ENCODE results near the gene PDE8B.

The PDE8B gene

DNA sequence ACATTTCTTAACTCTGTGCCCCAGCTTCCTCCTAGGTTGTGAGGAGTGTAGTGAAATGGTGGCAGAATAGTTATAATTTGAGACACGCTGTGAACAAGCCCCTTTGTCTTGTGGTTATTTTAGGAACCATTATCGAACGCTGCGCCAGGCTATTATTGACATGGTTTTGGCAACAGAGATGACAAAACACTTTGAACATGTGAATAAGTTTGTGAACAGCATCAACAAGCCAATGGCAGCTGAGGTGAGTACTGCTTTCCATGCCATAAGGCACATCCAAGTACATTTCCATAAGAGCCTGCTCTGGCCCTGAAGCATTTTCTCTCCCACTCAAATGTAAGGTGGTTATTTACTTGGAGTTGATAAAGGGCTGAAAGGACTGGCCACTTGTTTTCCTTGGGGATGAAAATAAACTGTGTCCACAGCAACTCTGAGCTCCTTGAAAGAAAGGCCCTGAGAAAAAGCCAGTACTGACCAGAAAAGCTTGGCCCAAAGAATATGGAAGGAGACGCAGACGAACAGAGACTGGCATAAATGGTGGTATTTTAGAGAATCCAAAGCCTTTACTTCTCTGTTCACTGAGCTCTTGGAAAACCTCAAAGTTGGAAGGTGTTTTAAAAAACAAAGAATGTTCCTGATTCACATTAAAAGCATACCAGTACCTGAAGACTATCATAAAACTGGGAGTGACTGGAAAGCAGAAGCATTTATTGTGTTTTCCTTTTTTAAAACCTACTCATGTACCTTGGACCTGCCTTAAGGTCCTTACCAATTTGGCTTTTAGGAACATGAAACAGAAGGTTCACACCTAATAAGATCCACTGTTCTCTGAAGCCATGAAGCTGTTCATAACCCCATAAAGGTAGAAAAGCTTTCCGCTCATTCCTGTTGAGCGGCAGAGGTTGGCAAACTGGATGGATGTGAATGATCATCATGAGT, 209.4 kb downstream of the PDE8B start:
- H3K9ac ChIP-seq (ENCODE audit: insufficient read length), result no peak overlapping the region
- no peak overlapping the region for H3K4me3 ChIP-seq
- no peak for DNase-seq (ENCODE audit: low read depth, low spot score)
- no peak overlapping the region for H3K27ac ChIP-seq
- H3K36me3 ChIP-seq (ENCODE audit: insufficient read depth, low read length), result no peaks in the 10 kb centered on the region
- TF ChIP-seq FOXP2 (optimal IDR thresholded peaks at IDR 0.05; ENCODE audit: control extremely low read depth, extremely low read length, insufficient read depth) (no peak), POLR2AphosphoS5 (IDR thresholded peaks at IDR 0.05; ENCODE audit: borderline replicate concordance, low read depth, low read length) (no peak), EZH2 (IDR thresholded peaks at IDR 0.05) (no peak)
- no peaks in the 10 kb centered on the region for H3K9me3 ChIP-seq (ENCODE audit: low read depth, low read length)

DNA sequence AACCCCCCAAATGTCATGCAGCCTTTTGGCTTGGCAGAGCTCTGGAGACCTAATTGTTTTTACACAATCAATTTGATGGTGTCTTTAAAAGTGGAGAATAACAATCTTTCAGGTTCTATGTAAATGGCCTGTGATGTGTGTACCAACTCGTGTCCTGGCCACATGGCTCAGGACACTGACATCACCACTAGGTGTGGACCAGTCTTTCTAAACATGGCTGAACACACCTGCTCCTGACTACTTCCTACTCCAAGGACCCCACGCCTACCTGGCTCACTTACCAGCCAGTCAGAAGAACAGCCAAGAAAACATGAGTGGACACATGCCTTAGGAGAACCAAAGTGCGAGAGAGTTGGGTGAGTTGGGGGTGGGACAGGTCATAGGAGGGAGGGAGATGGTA, 210.5 kb downstream of the PDE8B start:
- TF ChIP-seq FOXP2 (optimal IDR thresholded peaks at IDR 0.05; ENCODE audit: control extremely low read depth, extremely low read length, insufficient read depth) (no peak), EZH2 (IDR thresholded peaks at IDR 0.05) (no peak), POLR2AphosphoS5 (IDR thresholded peaks at IDR 0.05; ENCODE audit: borderline replicate concordance, low read depth, low read length) (no peak)
- H3K9me3 ChIP-seq (ENCODE audit: low read depth, low read length), result no peaks in the 10 kb centered on the region
- no peaks in the 10 kb centered on the region for H3K36me3 ChIP-seq (ENCODE audit: insufficient read depth, low read length)
- H3K4me3 ChIP-seq, result no peak overlapping the region
- no peak for DNase-seq (ENCODE audit: low read depth, low spot score)
- H3K9ac ChIP-seq (ENCODE audit: insufficient read length), result no peak overlapping the region
- no peak overlapping the region for H3K27ac ChIP-seq

DNA sequence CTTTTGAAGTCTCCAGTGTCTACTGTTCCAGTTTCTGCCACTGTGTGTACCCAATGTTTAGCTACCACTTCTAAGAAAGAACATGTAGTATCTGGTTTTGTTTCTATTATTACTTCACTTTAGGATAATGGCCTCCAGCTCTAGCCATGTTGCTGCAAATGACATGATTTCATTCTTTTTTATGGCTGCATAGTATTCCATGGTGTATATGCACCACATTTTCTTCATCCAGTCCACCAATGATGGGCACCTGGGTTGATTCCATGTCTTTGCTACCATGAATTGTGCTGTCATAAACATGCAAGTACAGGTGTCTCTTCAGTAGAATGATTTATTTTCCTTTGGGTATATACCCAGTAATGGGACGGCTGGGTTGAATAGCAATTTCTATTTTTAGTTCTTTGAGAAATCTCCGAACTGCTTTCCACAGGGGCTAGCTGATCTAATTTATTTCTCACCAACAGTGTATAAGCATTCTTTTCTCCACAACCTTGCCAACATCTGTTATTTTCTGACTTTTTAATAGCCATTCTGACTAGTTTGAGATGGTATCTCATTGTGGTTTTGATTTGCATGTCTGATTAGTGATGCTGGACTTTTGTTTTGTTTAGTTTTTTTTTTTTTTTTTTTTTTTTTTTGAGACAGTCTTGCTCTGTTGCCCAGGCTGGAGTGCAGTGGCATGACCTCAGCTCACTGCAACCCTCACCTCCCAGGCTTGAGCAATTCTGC, 212.7 kb downstream of the PDE8B start:
- Histone ChIP-seq H3K9ac (ENCODE audit: insufficient read length) (no peak overlapping the region), H3K36me3 (ENCODE audit: insufficient read depth, low read length) (no peaks in the 10 kb centered on the region), H3K9me3 (ENCODE audit: low read depth, low read length) (no peaks in the 10 kb centered on the region), H3K4me3 (no peak overlapping the region), H3K27ac (no peak overlapping the region)
- no peak for TF ChIP-seq POLR2AphosphoS5 (IDR thresholded peaks at IDR 0.05; ENCODE audit: borderline replicate concordance, low read depth, low read length)
- no peak for TF ChIP-seq EZH2 (IDR thresholded peaks at IDR 0.05)
- TF ChIP-seq FOXP2 (optimal IDR thresholded peaks at IDR 0.05; ENCODE audit: control extremely low read depth, extremely low read length, insufficient read depth), result no peak
- no peak for DNase-seq (ENCODE audit: low read depth, low spot score)

DNA sequence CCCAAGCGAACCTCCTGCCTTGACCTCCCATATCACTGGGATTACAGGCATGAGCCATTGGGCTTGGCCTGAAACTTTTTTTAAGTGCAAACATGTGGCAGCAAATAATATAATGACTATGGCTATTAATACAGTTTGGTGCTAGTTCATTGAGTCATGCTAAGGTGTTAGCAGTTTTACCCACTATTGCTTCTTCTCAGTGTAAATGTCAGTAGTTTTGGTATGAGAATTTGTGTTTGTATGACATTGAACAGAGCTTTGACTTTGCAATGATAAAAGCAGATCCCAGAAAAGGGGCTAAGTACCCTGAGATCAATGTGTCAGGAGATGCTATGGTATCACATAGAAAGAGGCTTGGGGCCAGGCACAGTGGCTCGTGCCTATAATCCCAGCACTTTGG, 214.4 kb downstream of the PDE8B start:
- TF ChIP-seq FOXP2 (optimal IDR thresholded peaks at IDR 0.05; ENCODE audit: control extremely low read depth, extremely low read length, insufficient read depth) (no peak), POLR2AphosphoS5 (IDR thresholded peaks at IDR 0.05; ENCODE audit: borderline replicate concordance, low read depth, low read length) (no peak), EZH2 (IDR thresholded peaks at IDR 0.05) (no peak)
- no peak overlapping the region for H3K4me3 ChIP-seq
- no peaks in the 10 kb centered on the region for H3K36me3 ChIP-seq (ENCODE audit: insufficient read depth, low read length)
- no peak for DNase-seq (ENCODE audit: low read depth, low spot score)
- H3K27ac ChIP-seq, result no peak overlapping the region
- no peaks in the 10 kb centered on the region for H3K9me3 ChIP-seq (ENCODE audit: low read depth, low read length)
- no peak overlapping the region for H3K9ac ChIP-seq (ENCODE audit: insufficient read length)

DNA sequence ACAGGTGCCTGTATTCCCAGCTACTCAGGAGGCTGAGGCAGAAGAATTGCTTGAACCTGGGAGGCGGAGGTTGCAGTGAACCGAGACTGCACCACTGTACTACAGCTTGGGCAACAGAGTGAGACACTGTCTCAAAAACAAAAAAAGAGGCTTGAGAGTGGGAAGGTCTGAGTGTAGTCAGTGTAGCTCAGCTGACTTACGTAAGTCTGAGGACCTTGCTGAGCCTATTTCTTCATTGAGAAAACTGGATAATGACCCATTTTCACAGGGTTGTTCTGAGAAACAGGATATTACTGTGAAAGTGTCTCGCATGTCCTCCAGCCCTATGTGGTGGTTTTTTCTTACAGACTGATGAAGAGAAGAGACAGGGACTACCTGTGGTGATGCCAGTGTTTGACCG, 214.9 kb downstream of the PDE8B start:
- no peak overlapping the region for H3K27ac ChIP-seq
- H3K9ac ChIP-seq (ENCODE audit: insufficient read length), result no peak overlapping the region
- no peak overlapping the region for H3K4me3 ChIP-seq
- TF ChIP-seq POLR2AphosphoS5 (IDR thresholded peaks at IDR 0.05; ENCODE audit: borderline replicate concordance, low read depth, low read length) (no peak), EZH2 (IDR thresholded peaks at IDR 0.05) (no peak), FOXP2 (optimal IDR thresholded peaks at IDR 0.05; ENCODE audit: control extremely low read depth, extremely low read length, insufficient read depth) (no peak)
- no peaks in the 10 kb centered on the region for H3K36me3 ChIP-seq (ENCODE audit: insufficient read depth, low read length)
- no peak for DNase-seq (ENCODE audit: low read depth, low spot score)
- no peaks in the 10 kb centered on the region for H3K9me3 ChIP-seq (ENCODE audit: low read depth, low read length)

DNA sequence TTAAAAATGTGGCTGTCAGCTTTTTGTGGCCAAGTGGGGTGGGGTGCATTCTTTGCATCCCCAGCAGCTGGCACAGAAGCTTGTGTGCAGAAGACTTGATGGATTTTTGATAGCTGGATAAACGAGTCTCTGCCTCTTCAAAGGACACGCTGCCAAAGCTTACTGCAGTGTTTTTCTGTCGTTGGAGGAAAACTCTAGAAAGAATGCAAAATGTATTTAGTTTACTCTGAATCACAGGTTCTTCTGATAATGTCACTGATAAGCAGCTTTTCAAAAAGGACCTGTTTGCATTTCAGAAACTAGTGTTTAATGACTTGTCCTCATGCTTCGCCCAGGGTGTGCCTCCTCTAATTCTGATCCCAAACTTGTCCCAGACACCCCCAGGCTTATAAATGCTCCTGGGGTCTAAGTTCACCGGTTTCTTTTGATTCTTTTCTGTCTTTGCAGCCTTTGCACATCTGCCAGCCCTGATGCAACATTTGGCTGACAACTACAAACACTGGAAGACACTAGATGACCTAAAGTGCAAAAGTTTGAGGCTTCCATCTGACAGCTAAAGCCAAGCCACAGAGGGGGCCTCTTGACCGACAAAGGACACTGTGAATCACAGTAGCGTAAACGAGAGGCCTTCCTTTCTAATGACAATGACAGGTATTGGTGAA, 215.6 kb downstream of the PDE8B start:
- Histone ChIP-seq H3K9me3 (ENCODE audit: low read depth, low read length) (no peaks in the 10 kb centered on the region), H3K27ac (no peak overlapping the region), H3K4me3 (no peak overlapping the region), H3K9ac (ENCODE audit: insufficient read length) (no peak overlapping the region), H3K36me3 (ENCODE audit: insufficient read depth, low read length) (no peaks in the 10 kb centered on the region)
- TF ChIP-seq POLR2AphosphoS5 (IDR thresholded peaks at IDR 0.05; ENCODE audit: borderline replicate concordance, low read depth, low read length) (no peak), FOXP2 (optimal IDR thresholded peaks at IDR 0.05; ENCODE audit: control extremely low read depth, extremely low read length, insufficient read depth) (no peak), EZH2 (IDR thresholded peaks at IDR 0.05) (no peak)
- no peak for DNase-seq (ENCODE audit: low read depth, low spot score)

DNA sequence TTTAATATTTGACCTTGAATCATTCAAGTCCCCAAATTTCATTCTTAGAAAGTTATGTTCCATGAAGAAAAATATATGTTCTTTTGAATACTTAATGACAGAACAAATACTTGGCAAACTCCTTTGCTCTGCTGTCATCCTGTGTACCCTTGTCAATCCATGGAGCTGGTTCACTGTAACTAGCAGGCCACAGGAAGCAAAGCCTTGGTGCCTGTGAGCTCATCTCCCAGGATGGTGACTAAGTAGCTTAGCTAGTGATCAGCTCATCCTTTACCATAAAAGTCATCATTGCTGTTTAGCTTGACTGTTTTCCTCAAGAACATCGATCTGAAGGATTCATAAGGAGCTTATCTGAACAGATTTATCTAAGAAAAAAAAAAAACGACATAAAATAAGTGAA, 216.2 kb downstream of the PDE8B start:
- Histone ChIP-seq H3K4me3 (no peak overlapping the region), H3K36me3 (ENCODE audit: insufficient read depth, low read length) (no peaks in the 10 kb centered on the region), H3K9me3 (ENCODE audit: low read depth, low read length) (no peaks in the 10 kb centered on the region), H3K9ac (ENCODE audit: insufficient read length) (no peak overlapping the region), H3K27ac (no peak overlapping the region)
- no peak for DNase-seq (ENCODE audit: low read depth, low spot score)
- TF ChIP-seq FOXP2 (optimal IDR thresholded peaks at IDR 0.05; ENCODE audit: control extremely low read depth, extremely low read length, insufficient read depth) (no peak), POLR2AphosphoS5 (IDR thresholded peaks at IDR 0.05; ENCODE audit: borderline replicate concordance, low read depth, low read length) (no peak), EZH2 (IDR thresholded peaks at IDR 0.05) (no peak)

DNA sequence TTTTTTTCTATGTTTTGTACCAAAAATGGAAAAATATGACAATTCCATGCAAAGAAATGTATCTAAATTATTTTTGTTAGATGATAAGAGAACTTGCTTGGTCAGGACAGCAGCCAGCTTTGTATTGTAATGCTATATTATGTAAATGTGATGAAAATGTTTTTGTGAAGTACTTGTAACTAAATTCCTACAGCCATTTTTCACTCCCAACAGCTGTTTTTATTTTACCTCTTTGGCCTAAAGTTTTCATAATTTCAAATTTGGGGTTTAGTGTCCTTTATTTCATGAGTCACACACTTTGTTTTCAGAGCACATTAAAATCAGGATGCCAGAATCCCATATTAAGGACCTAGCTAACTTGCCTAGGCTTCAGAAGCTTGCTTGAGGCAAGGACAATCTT, 217.5 kb downstream of the PDE8B start:
- Histone ChIP-seq H3K27ac (0 out of 2 replicates have a peak overlapping the region, but pooled peaks have one; percentile 23), H3K9ac (ENCODE audit: insufficient read length) (no peak overlapping the region), H3K9me3 (ENCODE audit: low read depth, low read length) (no peaks in the 10 kb centered on the region), H3K4me3 (no peak overlapping the region), H3K36me3 (ENCODE audit: insufficient read depth, low read length) (no peaks in the 10 kb centered on the region)
- no peak for DNase-seq (ENCODE audit: low read depth, low spot score)
- no peak for TF ChIP-seq EZH2 (IDR thresholded peaks at IDR 0.05)
- no peak for TF ChIP-seq POLR2AphosphoS5 (IDR thresholded peaks at IDR 0.05; ENCODE audit: borderline replicate concordance, low read depth, low read length)
- TF ChIP-seq FOXP2 (optimal IDR thresholded peaks at IDR 0.05; ENCODE audit: control extremely low read depth, extremely low read length, insufficient read depth), result no peak

All from SK-N-MC (cell line).